ENCODE data around the gene TUBGCP3.

The TUBGCP3 gene

GRCh38 chr13:112615391-112615790, 27.4 kb upstream of the TUBGCP3 start:
- no peak for DNase-seq

- DNase-seq: no peak
Measured at GRCh38 chr13:112614835-112615234, 26.9 kb upstream of the TUBGCP3 start.

DNA sequence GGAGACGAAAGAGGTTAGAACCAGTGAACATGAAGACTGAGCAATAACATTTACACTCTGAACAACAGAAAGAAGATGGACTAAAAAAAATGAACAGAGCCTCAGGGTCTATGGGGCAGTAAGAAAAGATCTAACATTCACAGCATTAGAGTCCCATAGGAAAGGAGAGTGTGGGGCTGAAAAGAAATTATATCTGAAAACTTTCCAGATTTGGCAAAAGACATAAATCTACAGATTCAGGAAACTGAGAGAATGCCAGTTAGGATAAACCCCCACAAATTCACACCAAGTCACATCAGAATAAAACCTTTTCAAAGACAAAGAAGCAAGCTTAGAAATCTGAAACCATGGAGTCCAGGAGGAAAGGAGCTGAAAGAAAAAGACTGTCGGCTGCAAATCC, 20.3 kb upstream of the TUBGCP3 start:
- no peak for DNase-seq

DNA sequence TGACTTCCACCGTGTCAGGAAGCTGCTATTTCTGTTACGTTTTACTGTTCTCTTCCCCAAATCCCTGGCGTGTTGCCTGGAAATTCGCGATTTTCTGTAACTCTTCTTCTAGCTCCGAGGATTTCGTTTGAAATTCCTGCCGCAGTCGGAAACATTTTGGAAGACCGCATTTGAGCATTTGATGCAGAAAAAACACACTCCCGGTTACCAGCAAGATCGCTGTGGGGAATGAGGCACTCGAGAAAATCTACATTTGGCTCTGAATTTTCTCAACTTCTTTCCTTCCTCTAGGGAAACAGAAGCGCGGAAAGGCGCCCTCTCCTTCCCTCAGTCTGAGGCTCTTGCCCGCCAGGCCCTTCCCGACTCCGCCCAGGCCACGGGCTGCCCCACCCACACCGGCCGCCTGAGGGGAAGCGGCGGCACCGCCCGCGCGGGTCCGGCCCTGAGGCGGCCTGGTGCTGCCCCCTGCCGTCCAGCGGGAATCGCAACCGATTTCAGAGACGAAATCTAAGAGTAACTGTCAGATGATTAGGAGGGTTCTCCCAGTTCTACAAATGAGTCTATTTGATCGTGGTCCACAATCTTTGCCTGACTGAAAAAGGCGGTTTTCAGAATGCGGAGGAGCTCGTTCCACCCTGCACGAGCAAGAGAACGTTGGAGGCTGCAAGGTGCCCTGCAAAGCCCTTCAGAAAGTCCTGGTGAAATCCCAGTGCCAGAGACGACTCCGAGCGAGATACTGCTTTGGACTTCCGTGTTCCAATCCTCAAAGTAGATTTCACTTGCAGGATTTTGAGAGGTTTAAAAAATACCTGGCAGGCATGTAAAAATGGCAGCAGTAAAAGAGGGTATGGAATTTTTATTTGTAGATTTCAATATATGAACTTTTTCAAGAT, 18.4 kb upstream of the TUBGCP3 start:
- peak; percentile 98 for DNase-seq

GRCh38 chr13:112605531-112605990, 17.6 kb upstream of the TUBGCP3 start:
- no peak for DNase-seq

DNA sequence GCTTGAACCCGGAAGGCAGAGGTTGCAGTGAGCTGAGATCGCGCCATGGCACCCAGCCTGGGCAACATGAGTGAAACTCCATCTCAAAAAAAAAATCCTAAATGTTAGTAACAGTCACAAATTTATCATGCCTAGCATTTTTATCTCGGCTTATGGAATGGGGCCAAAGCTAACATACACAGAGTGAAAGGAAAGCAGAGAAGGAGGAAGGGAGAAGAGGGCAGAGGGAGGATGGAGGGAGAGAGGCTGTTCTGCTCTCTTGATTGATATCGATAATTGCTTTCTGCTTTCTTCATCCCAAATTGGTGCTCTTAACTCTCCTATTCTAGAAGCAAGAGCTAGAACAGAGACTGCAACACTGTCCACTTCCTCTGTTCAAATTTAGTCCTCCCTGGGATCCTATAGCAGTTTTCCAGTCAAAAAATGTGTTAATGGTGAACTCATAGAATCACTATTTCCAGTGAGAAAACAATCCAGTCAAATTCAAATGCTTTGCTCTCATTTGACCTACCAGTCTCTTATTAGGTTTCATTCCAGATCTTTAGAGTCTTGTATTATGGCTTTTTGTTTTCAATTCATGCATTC, 15.8 kb upstream of the TUBGCP3 start:
- no peak for DNase-seq

DNA sequence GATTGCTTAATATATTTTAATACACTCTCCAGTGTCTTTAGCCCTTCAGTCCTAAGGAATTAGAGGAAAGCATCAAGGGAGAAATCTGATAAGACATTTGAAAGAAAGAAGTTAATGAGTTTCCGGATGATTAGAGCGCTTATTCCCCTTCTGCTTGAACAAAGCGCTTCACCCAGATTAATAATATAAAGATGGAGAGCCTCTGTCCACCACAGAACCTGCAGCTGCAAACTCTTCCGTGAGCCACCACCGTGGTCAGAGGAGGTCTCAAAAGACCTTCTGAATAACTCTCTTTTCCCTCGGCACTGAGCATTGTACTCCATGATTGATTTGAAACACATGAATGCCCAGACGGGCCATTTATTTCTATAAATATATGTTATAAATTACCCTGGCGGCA, 14.2 kb upstream of the TUBGCP3 start:
- DNase-seq: no peak

DNA sequence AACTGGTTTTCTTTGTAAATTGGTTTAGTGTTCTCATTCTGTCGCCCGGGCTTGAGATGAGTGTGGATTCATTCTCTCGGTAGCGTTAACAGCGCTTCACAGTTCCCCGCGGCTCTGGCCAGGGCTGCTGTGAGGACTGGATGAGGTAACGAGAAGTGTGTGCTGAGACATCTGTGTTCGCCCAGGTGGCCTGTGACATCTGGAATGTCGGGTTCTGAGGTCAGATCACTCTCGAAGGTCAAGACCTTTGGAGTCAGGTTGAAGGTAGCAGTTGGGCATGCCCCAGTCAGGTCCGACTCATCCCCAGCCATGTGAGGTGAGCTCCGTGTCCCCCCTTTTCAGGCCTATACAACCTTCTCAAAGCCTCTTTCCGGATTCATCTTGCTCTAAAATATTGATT, 13.4 kb upstream of the TUBGCP3 start:
- DNase-seq: no peak

- DNase-seq: no peak
Measured at GRCh38 chr13:112596235-112596634, 8.3 kb upstream of the TUBGCP3 start.

DNA sequence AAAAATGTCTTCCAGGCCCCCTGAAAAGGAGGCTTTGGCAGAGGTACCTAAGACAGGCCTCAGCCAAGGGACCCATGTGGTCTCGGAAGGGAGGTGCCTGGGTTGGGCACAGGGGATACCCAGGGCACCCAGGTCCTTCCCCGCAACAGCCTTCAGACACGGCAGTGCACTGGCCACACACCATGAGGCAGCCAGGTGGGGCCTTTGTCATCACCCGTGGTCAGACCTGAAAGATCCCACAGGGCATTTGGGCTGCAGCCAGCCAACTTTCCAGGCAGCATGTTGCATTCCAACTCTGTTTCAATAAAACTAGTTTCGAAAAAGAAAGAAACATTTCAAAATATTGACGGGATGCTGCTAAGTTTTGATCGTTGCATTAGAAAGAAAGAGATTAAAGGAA, 4.7 kb upstream of the TUBGCP3 start:
- no peak for DNase-seq

GRCh38 chr13:112592181-112592580, 4.2 kb upstream of the TUBGCP3 start:
- DNase-seq: no peak

- DNase-seq: no peak
Measured at GRCh38 chr13:112588490-112589297, 741 bp upstream of the TUBGCP3 start.

GRCh38 chr13:112587212-112587763, 665 bp downstream of the TUBGCP3 start:
- peak; percentile 97 for DNase-seq

GRCh38 chr13:112586334-112586960, 1.5 kb downstream of the TUBGCP3 start:
- DNase-seq: no peak

DNA sequence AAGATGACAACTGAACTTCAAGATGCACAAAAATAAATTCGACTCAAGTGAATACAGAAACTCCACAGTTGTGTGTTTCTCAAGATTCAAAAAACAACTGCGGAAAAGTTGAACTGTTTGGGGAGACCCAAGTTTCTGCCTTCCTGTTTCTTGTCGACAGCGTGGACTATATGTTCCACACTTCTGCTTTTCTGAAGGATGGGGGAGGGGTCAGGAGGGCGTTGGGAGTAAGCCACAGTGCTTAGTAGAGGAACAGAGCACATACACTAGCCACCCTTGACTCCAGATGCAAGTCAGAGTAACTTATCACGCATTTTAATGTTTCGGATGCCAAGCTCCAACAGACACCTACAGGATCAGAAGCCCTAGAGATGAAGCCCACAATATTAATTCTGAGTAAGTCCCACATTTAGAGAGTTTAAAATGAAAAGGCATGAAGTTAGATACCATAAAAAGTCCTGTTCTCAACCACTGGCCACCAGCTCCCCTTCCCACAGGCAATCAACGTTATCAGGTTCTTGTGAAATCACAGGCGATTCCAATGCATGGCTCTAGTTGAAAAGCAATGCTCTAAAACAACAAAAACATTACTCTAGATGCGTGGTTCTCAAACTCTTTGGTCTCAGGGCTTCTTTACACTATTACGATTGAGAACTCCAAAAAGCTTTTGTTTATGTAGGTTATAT, 4.2 kb downstream of the TUBGCP3 start:
- no peak for DNase-seq

- no peak for DNase-seq
Measured at GRCh38 chr13:112582263-112582662, 5.7 kb downstream of the TUBGCP3 start.

DNA sequence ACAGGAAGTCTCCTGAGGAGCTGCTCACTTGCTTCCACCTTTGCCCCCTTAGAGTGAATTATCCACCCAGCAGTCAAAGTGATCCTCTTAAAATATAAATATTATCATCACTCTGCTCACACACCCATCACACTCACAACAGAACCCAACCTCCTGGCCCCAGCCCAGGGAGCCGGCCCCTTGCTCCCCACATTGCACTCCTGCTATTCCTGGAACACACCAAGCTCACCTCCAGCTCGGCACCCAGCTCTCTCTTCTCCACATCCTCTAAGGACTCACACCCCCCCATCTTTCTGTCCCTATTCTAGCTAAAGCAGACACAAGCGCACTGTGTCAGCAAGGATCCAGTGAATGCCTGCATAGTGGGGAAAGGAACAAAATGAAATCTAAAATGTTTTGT, 7.0 kb downstream of the TUBGCP3 start:
- no peak for DNase-seq

DNA sequence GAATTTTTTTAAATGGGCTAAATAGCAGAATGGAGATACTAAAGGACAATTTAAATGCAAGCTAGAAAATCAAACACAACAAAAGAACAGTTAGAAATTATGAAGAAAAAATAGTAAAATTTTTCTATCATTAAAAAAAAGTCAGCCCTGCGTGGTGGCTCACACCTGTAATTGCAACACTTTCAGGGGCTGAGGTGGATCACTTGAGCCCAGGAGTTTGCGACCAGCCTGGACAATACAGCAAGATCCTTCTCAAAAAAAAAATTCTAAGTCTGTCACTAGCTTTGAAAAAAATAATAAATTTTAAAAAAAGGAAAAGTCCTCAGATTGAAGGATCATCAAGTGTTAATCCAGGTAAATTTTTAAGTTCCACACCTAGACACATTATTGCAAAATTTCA, 7.7 kb downstream of the TUBGCP3 start:
- DNase-seq: no peak

DNA sequence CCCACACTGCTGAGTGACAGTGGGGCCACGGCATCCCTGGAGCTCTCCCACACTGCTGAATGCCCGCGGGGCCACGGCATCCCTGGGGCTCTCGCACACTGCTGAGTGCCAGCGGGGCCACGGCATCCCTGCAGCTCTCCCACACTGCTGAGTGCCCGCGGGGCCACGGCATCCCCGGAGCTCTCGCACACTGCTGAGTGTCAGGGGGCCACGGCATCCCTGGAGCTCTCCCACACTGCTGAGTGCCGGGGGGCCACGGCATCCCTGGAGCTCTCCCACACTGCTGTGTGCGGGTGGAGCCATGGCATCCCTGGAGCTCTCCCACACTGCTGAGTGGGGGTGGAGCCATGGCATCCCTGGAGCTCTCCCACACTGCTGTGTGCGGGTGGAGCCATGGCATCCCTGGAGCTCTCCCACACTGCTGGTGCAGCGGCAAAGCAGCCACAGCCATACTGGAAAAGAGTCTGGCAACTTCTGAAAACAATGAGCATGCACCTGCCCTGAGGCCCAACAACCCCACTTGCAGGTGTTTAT, 8.6 kb downstream of the TUBGCP3 start:
- DNase-seq: no peak

- no peak for DNase-seq
Measured at GRCh38 chr13:112576768-112577167, 11.2 kb downstream of the TUBGCP3 start.

DNA sequence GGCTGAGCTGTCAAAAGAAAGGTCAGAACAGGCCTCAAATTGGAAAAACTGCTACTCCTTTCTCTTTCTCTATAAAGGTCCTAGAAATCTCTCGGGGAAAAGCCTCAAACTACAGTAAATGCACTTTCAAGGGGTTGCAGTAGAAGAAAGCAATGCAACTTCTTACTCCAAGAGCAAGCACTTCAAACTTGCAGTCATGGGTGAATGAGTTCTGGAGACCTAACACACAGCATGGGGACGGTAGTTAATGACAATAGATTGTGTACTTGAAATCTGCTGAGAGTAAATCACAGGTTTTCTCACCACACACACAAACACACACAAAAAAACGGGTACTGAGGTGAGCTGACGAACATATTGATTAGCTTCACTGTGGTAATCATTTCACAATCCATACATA, 11.8 kb downstream of the TUBGCP3 start:
- no peak for DNase-seq

- DNase-seq: no peak
Measured at GRCh38 chr13:112575675-112576074, 12.3 kb downstream of the TUBGCP3 start.
